ENCODE measurements around the gene EPB41L2. TPM values are rescaled to one million over a fixed set of nuclear protein-coding genes. Genes with fewer than 3 reads are reported as not detected.

Gene EPB41L2
- total RNA-seq, 1 experiment from 2014 or later = 63.9 TPM

DNA sequence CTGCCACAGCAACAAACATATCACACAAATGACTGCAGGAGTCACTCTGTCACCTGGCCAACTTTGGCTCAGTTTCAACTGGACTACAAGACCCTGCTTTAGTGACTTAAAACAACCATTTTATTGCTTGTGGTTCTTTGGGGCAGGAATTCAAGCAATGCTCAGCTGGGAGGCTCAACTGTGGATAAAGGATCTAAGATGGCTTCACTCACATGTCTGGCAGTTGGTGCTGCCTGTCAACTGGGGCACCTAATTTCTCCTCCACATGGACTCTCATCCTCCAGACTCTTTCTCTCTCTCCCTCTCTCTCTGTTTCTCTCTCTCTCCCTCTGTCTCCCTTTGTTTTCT, 2.8 kb upstream of the EPB41L2 start:
- Histone ChIP-seq H3K27me3 (no peaks in the 10 kb centered on the region), H3K9me3 (no peaks in the 10 kb centered on the region; the same call in 1 of the 2 replicates)
- DNase-seq = no peak

GRCh38 chr6:131065112-131065823, 2.2 kb upstream of the EPB41L2 start:
- no peaks in the 10 kb centered on the region for H3K27me3 ChIP-seq
- H3K4me3 ChIP-seq = no peak overlapping the region
- peak; percentile 19 for DNase-seq
- H3K36me3 ChIP-seq = no peaks in the 10 kb centered on the region
- H3K9me3 ChIP-seq = no peaks in the 10 kb centered on the region; the same call in 1 of the 2 replicates

More for the DNA sequence above, 2.8 kb upstream of the EPB41L2 start:
- no peaks in the 10 kb centered on the region for H3K36me3 ChIP-seq
- H3K4me3 ChIP-seq = no peak overlapping the region

GRCh38 chr6:131063764-131064272, 773 bp upstream of the EPB41L2 start:
- no peak for DNase-seq
- Histone ChIP-seq H3K9me3 (no peaks in the 10 kb centered on the region), H3K36me3 (no peaks in the 10 kb centered on the region), H3K4me3 (peak overlapping the region; percentile 83), H3K27me3 (no peaks in the 10 kb centered on the region)

- H3K36me3 ChIP-seq = 0 out of 2 replicates have a peak, but pooled peaks cover under 1% of the 10 kb centered on the region
- H3K4me3 ChIP-seq = peak overlapping the region; percentile 83
- DNase-seq = peak; percentile 27
- H3K9me3 ChIP-seq = peaks cover 5% of the 10 kb centered on the region; the same call in 1 of the 2 replicates
- no peaks in the 10 kb centered on the region for H3K27me3 ChIP-seq
Observed at GRCh38 chr6:131062241-131063027, 611 bp downstream of the EPB41L2 start.

DNA sequence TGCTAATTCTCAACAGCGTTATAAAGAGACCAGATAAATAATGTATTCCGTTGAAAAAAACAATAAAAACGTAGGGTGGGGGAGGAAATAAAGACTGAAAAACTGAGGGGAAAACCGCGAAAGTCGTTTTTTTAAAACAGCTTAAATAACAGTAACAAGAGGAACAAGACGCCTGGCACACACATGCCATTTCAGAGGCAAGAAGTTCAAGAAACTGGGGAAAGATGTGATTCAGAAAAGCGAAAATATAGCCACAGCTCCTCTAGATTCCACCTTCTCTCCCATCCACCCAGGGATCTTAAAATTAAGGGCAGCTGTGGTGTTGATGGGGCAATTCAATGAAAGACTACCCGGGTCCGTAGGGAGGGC, 1.3 kb downstream of the EPB41L2 start:
- Histone ChIP-seq H3K36me3 (peaks cover 3% of the 10 kb centered on the region; the same call in 1 of the 2 replicates), H3K27me3 (no peaks in the 10 kb centered on the region), H3K9me3 (peaks cover 11% of the 10 kb centered on the region), H3K4me3 (peak overlapping the region; percentile 83)
- no peak for DNase-seq

DNA sequence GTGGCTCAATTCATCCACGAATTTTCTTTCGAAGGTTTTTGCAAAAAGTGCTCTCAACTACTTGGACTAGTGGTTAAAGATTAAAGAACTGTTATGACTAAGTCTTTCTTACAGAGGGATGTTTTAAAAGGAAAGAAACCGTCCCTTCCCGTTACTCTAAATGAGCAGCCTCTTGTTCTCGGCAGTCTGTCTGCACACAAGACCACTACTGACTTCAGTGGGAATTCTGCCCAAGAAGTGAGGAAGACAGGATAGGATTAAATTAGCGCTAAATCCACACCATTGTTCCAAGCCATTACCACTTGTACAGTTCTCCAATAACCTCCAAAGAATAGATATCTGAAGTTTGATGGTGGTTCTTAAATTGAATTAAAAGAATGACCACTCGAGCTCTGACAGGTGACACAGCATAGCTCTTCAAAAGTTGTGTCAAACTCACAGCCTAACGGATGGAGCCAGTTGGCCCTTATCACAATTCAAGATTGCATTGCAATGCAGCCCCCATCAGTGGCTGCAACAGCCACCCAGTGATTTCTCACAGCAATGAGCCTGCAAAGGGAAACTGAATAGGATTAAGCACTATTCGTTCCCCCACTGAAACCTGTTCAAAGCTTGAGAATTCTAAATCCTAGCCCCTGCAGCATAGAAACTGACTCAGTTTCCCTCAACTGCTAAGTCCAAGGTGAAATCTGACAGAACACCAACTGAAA, 1.8 kb downstream of the EPB41L2 start:
- peaks cover 7% of the 10 kb centered on the region; the same call in 1 of the 2 replicates for H3K36me3 ChIP-seq
- H3K4me3 ChIP-seq = peak overlapping the region; percentile 83
- DNase-seq = no peak
- peaks cover 16% of the 10 kb centered on the region for H3K9me3 ChIP-seq
- H3K27me3 ChIP-seq = no peaks in the 10 kb centered on the region

GRCh38 chr6:131060311-131060710, 2.7 kb downstream of the EPB41L2 start:
- Histone ChIP-seq H3K27me3 (no peaks in the 10 kb centered on the region), H3K9me3 (peaks cover 24% of the 10 kb centered on the region), H3K36me3 (peaks cover 8% of the 10 kb centered on the region), H3K4me3 (peak overlapping the region; percentile 83)
- DNase-seq = no peak

DNA sequence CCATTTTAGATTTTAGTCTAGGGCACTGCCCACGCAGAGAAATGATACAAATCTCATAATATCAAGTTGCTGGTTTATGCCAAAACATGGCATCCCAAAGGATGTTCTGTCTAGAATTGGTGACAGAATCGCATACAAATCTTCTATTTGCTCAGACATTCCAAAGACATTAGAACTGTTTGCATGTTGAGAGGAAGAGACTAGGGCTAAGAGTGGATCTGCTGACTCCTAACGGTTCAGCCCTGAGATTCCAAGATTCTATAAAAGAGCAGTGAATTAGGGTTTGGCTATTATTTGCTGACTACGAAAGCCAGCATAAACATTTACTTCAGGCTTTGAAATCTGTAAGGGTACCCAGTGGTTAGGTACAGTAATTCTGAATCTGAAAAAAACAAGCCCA, 3.6 kb downstream of the EPB41L2 start:
- DNase-seq = no peak
- Histone ChIP-seq H3K36me3 (peaks cover 11% of the 10 kb centered on the region), H3K4me3 (peak overlapping the region; percentile 83), H3K27me3 (no peaks in the 10 kb centered on the region), H3K9me3 (peaks cover 29% of the 10 kb centered on the region)

GRCh38 chr6:131058236-131058635, 4.8 kb downstream of the EPB41L2 start:
- Histone ChIP-seq H3K27me3 (no peaks in the 10 kb centered on the region), H3K4me3 (no peak overlapping the region), H3K9me3 (peaks cover 41% of the 10 kb centered on the region), H3K36me3 (peaks cover 21% of the 10 kb centered on the region)
- no peak for DNase-seq

GRCh38 chr6:131054392-131055250, 8.4 kb downstream of the EPB41L2 start:
- H3K4me3 ChIP-seq = no peak overlapping the region
- H3K27me3 ChIP-seq = no peaks in the 10 kb centered on the region
- H3K36me3 ChIP-seq = peaks cover 25% of the 10 kb centered on the region
- DNase-seq = peak; percentile 31
- peaks cover 50% of the 10 kb centered on the region for H3K9me3 ChIP-seq

GRCh38 chr6:131053546-131054240, 9.4 kb downstream of the EPB41L2 start:
- no peaks in the 10 kb centered on the region for H3K27me3 ChIP-seq
- DNase-seq = no peak
- no peak overlapping the region for H3K4me3 ChIP-seq
- peaks cover 25% of the 10 kb centered on the region for H3K36me3 ChIP-seq
- peaks cover 52% of the 10 kb centered on the region for H3K9me3 ChIP-seq

- Histone ChIP-seq H3K27me3 (no peaks in the 10 kb centered on the region), H3K9me3 (peaks cover 44% of the 10 kb centered on the region), H3K4me3 (no peak overlapping the region), H3K36me3 (peaks cover 26% of the 10 kb centered on the region)
- DNase-seq = no peak
Observed at GRCh38 chr6:131052181-131052580, 10.9 kb downstream of the EPB41L2 start.

DNA sequence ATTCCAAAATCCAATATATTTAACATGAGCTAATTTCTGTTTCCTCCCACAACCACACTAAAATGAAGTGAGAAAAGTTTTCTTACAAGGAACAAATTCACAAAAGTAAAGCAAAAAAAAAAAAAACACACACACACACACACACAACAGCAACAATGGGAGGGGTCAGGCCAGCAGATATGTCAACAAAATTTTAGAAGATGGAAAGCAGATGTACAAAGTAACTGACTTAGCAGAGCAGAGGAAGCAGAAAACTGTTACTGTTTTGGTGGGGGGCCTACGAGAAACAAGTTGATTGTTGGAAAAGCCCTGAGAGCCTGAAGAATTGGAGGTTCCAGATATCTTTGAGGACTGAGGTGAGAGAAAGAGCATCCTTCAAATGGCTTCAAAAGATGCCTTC, 11.7 kb downstream of the EPB41L2 start:
- no peak for DNase-seq
- no peak overlapping the region for H3K4me3 ChIP-seq
- H3K27me3 ChIP-seq = no peaks in the 10 kb centered on the region
- peaks cover 37% of the 10 kb centered on the region for H3K9me3 ChIP-seq
- H3K36me3 ChIP-seq = peaks cover 21% of the 10 kb centered on the region

DNA sequence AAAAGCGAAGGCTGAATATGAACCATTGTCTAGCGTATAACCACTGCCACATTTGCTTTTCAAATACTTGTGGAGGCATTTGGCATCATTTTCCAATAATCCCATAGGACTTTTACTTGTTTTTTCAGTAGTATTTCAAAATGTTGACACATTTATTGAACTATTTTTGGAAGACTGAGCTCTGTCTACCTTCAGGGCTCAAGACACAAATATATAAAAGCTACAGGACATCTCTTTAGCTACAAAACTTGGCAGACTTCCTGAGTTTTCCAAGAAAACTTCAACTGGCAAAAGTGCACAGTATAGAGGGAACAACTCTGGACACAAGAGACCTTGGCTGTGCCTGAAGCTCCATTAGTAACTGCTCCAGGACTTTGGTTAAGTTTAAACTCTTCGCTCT, 13.4 kb downstream of the EPB41L2 start:
- DNase-seq = no peak
- Histone ChIP-seq H3K36me3 (peaks cover 18% of the 10 kb centered on the region), H3K4me3 (no peak overlapping the region), H3K27me3 (no peaks in the 10 kb centered on the region), H3K9me3 (peaks cover 24% of the 10 kb centered on the region)

DNA sequence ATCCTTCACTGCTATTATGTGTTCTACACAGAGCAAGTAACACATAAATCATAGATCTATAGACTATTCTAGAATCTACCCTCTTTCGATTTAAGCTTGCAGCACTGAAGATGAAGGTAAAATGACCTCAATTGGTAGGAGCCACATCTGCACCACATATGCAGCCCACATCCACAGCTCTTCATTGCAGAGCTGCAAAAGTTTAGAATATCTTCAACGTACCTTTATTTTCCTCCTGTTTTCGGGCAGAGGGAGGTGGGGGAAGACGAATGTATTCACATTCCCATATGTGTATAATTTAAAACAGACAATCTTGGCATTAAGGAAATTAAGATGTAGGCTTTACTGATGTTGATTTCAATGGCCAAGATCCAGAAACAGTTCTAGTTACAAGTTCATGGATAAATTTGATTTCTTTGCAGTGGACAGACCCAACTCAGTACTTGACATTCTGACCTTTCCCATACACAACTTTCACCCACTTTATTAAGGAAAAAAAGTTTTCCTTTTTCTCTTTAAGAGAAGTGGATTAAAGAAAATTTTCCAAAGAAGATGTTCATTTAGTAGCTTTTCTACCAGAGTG, 14.0 kb downstream of the EPB41L2 start:
- Histone ChIP-seq H3K27me3 (no peaks in the 10 kb centered on the region), H3K9me3 (peaks cover 18% of the 10 kb centered on the region), H3K4me3 (no peak overlapping the region), H3K36me3 (peaks cover 14% of the 10 kb centered on the region)
- no peak for DNase-seq
